Gastroesophageal sphincter (tissue), 4 donors: ENCODE results near the gene UQCC3. TPM values are rescaled to one million over a fixed set of nuclear protein-coding genes. Genes with fewer than 3 reads are reported as not detected.

Source experiments
- ATAC-seq: fragments of 150-250 bp; one replicate; pipeline ENCODE4 v1.9.1; 2016; ENCODE audit warnings: mild to moderate bottlenecking, moderate library complexity
- H3K27ac ChIP-seq, 4 donors: fragments of 200-600 bp; sonication (generic) in 3 of 4; 1 replicate in 3 of 4; 2 replicates in 1 of 4; pipeline ENCODE4 v1.5.1; 2016 to 2019
- H3K27me3 ChIP-seq: fragments of 200-600 bp; sonication (generic); one replicate; pipeline ENCODE4 v1.5.1; 2019
- H3K36me3 ChIP-seq, 2 donors: fragments of 200-600 bp; sonication (generic); one replicate each; pipeline ENCODE4 v1.5.1; 2019; ENCODE audit warnings: control low read depth in 1 of 2
- H3K4me1 ChIP-seq, 3 donors: fragments of 200-600 bp; sonication (generic); 1 replicate in 2 of 3; 2 replicates in 1 of 3; pipeline ENCODE4 v1.5.1; 2016 to 2019; ENCODE audit warnings: control low read depth in 2 of 3
- H3K4me3 ChIP-seq, 2 donors: fragments of 200-600 bp; sonication (generic); one replicate each; pipeline ENCODE4 v1.5.1; 2019; ENCODE audit warnings: mild to moderate bottlenecking in 1 of 2, moderate library complexity in 1 of 2
- H3K9me3 ChIP-seq, 3 donors: fragments of 200-600 bp; sonication (generic); one replicate each; pipeline ENCODE4 v1.5.1; 2017 to 2019; ENCODE audit warnings: control low read depth in 2 of 3
- EP300 ChIP-seq: sonication (generic); formaldehyde crosslinking; IDR thresholded peaks from one replicate; pipeline ENCODE4 v1.6.1; 2017; ENCODE audit warnings: antibody characterized with exemption, mild to moderate bottlenecking
- POLR2A ChIP-seq, 2 donors: fragments of 450-650 bp; IDR thresholded peaks; one replicate each; pipeline ENCODE4 v1.6.1; 2017; ENCODE audit warnings: antibody characterized with exemption in 2 of 2, mild to moderate bottlenecking in 2 of 2, moderate library complexity in 1 of 2
- POLR2AphosphoS5 ChIP-seq: sonication (generic); formaldehyde crosslinking; IDR thresholded peaks from one replicate; pipeline ENCODE4 v1.6.1; 2017; ENCODE audit warnings: antibody characterized with exemption
- WGBS, 2 donors: methylation state at CpG; one replicate each; pipeline ENCODE4 v1.1.5; 2018; ENCODE audit warnings: low coverage in 1 of 2; 5-methylcytosine and 5-hydroxymethylcytosine counted together
- total RNA-seq, 4 donors: library from RNA; depleted of rRNA; stranded (reverse); fragments of >200 nt; gene quantifications; one replicate each; pipeline ENCODE4 v1.1.0, GENCODE V29; 2016
- TF ChIP-seq, protein P1 (sequence below), 4 experiments: fragments of 200-600 bp in 2 of 4; fragments of 450-650 bp in 2 of 4; sonication (generic) in 1 of 4; IDR thresholded peaks; one replicate each; pipeline ENCODE4 v1.5.1; 2017 to 2019; ENCODE audit warnings: antibody characterized with exemption in 4 of 4, mild to moderate bottlenecking in 2 of 4, moderate library complexity in 2 of 4

The UQCC3 gene
- total RNA-seq, 4 donors from 2014 or later, result 7.3 to 10.1 (median 8.4) TPM

DNA sequence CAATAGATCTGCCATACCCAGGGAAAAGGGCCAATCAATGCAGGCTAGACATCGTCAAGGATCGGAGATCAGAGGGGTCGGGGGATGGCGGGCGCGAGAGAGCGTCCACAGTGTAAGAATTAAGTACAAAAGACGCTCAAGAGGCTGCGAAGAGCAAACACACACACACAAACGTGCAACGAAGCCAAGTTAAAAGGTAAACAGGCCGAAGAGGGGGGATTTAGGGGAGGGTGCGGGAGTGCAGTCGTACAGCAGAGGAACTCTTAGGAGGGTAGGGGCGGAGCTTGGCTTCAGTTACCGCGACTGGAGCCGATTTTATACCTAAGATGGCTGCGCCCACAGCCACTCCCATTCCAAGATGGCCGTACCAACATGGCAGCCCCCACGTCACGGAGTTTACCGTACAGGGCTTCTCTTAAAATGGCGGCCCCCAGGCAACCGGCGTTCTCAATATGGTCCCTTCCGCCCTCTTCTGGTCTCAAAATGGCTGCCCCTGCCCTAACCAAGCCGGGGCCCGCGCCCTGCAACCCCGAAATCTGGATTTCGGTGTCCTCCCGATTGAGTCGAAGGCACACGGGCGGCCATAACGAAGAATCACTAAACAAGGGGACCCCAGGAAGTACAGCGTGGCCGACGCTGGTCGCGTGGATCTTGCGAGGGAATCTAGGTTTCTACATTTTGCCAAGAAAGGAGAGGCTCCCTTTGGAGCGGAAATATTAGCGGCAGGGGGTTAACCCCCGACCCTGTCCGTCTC lies 38.0 kb downstream of the UQCC3 start:
- Histone ChIP-seq H3K36me3 (peaks cover 0 to 43% of the 10 kb centered on the region in 2 donors), H3K27me3 (no peaks in the 10 kb centered on the region), H3K27ac (peak overlapping the region; percentile 85 to 95 (median 94)), H3K9me3 (no peaks in the 10 kb centered on the region), H3K4me3 (peak overlapping the region; percentile 44 to 68), H3K4me1 (peaks cover 0 to 61% (median 29%) of the 10 kb centered on the region in 3 donors)
- 0% methylated on average over 21 to 24 of the region's 47 CpGs for WGBS, 2 donors
- TF ChIP-seq, protein P1, sequence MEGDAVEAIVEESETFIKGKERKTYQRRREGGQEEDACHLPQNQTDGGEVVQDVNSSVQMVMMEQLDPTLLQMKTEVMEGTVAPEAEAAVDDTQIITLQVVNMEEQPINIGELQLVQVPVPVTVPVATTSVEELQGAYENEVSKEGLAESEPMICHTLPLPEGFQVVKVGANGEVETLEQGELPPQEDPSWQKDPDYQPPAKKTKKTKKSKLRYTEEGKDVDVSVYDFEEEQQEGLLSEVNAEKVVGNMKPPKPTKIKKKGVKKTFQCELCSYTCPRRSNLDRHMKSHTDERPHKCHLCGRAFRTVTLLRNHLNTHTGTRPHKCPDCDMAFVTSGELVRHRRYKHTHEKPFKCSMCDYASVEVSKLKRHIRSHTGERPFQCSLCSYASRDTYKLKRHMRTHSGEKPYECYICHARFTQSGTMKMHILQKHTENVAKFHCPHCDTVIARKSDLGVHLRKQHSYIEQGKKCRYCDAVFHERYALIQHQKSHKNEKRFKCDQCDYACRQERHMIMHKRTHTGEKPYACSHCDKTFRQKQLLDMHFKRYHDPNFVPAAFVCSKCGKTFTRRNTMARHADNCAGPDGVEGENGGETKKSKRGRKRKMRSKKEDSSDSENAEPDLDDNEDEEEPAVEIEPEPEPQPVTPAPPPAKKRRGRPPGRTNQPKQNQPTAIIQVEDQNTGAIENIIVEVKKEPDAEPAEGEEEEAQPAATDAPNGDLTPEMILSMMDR (IDR thresholded peaks at IDR 0.05), result peak in 1 of 4 experiments; percentile 34
- no peak for TF ChIP-seq EP300
- peak; percentile 67 for TF ChIP-seq POLR2AphosphoS5
- TF ChIP-seq POLR2A (IDR thresholded peaks at IDR 0.05), result peak; percentile 30 to 48
- ATAC-seq, result peak; percentile 93

DNA sequence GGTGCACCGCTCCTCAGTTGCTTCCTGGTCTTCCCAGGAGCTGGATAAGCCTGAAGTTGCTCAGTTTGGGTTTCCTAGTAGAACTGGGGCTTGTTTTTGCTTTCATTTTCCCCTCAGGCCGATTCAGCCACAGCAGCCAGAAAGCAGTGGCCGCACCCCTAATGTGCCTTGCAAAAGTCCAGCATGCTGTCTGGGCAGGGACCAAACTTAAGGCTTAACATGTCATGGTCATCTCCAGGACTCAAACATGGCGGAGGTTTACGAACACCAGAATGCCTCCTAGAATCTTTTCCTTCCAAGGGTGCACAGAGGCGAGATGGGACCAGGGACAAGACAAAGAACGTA lies 38.5 kb downstream of the UQCC3 start:
- no peak for TF ChIP-seq POLR2A (IDR thresholded peaks at IDR 0.05)
- TF ChIP-seq EP300, result no peak
- H3K4me3 ChIP-seq, result peak overlapping the region; percentile 44 to 68
- H3K27ac ChIP-seq, result peak overlapping the region; percentile 85 to 95 (median 94)
- H3K27me3 ChIP-seq, result no peaks in the 10 kb centered on the region
- H3K9me3 ChIP-seq, result no peaks in the 10 kb centered on the region
- WGBS, 2 donors, result 0% methylated on average over 1 of the region's 7 CpGs; no CpG with 5 or more reads in 1 of the 2 donors
- peaks cover 0 to 49% of the 10 kb centered on the region in 2 donors for H3K36me3 ChIP-seq
- peaks cover 0 to 60% (median 29%) of the 10 kb centered on the region in 3 donors for H3K4me1 ChIP-seq
- no peak for ATAC-seq

DNA sequence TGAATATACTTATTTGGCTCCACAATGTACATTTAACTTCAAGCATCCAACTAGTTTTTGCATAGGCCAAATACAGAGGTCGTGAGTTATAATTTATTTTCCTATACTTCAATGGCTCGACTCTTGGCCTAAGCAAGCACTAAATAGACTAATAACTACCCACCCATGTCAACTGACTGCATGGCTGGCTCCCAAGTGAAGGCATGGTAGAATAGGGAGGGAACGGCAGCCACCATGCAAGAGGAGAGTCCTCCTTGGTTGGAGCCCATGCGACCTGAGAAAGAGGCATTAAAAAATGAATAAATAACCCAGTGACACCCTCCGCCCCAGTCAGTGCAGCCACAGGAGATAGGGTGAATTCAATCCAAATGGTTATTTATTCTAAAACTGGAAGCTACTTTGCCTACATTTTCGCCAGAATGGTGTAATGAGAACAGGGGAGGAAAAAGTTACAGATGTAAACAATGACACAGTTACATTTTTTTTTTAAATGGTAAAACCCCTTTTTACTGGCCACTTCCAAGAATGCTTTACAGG lies 40.9 kb downstream of the UQCC3 start:
- Histone ChIP-seq H3K4me1 (peaks cover 0 to 40% (median 16%) of the 10 kb centered on the region in 3 donors), H3K36me3 (peaks cover 4 to 72% of the 10 kb centered on the region in 2 donors), H3K27me3 (no peaks in the 10 kb centered on the region), H3K9me3 (no peaks in the 10 kb centered on the region), H3K4me3 (no peak overlapping the region), H3K27ac (peak overlapping the region in 1 of 4 donors; percentile 47)
- TF ChIP-seq EP300 (no peak), POLR2AphosphoS5 (no peak), POLR2A (IDR thresholded peaks at IDR 0.05) (no peak)
- TF ChIP-seq, protein P1 (IDR thresholded peaks at IDR 0.05), result no peak
- WGBS, 2 donors, result 54 to 76% methylated on average over 4 to 6 of the region's 6 CpGs
- ATAC-seq, result no peak

DNA sequence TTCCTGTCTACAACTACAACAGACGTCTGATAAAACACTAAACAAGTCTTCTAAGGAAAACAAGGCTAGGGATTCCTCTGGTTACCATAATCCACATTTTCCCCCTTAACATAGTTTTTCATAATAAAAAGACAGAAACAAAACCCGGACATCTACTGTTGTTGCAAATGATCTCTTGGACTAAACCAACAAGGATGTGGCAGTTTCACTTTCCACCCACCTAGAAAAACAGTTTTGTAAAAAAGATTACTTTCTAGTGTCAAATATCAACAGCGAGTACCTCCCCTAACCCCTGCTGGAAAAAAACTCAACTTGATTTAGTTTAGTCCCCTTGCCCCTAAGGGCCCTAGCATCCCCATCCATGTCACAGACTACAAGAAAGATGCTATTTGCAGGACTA lies 41.4 kb downstream of the UQCC3 start:
- no peak for ATAC-seq
- Histone ChIP-seq H3K4me3 (no peak overlapping the region), H3K9me3 (no peaks in the 10 kb centered on the region), H3K4me1 (peaks cover 0 to 40% (median 16%) of the 10 kb centered on the region in 3 donors), H3K36me3 (peaks cover 6 to 78% of the 10 kb centered on the region in 2 donors), H3K27me3 (no peaks in the 10 kb centered on the region), H3K27ac (peak overlapping the region in 1 of 4 donors; percentile 47)
- WGBS, 2 donors, result 54 to 61% methylated on average over 3 of the region's 3 CpGs
- no peak for TF ChIP-seq POLR2A (IDR thresholded peaks at IDR 0.05)
- no peak for TF ChIP-seq POLR2AphosphoS5
- no peak for TF ChIP-seq EP300
- TF ChIP-seq, protein P1 (IDR thresholded peaks at IDR 0.05), result no peak

DNA sequence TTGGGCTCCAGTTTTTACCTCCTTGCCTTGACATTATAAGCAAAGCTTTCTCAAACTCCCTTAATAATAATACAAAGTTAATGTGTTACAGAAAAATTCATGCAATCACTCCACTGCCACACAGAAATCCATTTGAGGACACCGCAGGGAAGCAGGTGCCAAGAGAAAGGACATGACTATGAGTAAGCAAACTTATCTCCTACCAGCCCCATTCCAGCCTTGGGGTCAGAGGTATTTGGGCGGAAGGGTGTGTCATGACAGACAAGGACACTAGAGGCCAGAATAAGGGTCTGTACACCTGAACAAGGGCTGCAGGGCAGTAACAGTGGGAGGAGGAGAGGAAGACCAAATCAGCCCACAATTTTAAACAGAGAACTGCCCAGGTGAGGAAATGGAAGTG lies 41.9 kb downstream of the UQCC3 start:
- Histone ChIP-seq H3K4me1 (peaks cover 0 to 40% (median 15%) of the 10 kb centered on the region in 3 donors), H3K36me3 (peaks cover 10 to 82% of the 10 kb centered on the region in 2 donors), H3K9me3 (no peaks in the 10 kb centered on the region), H3K4me3 (no peak overlapping the region), H3K27me3 (no peaks in the 10 kb centered on the region), H3K27ac (peak overlapping the region in 1 of 4 donors; percentile 47)
- WGBS, 2 donors, result 57 to 67% methylated on average over 1 to 2 of the region's 2 CpGs
- no peak for ATAC-seq
- TF ChIP-seq EP300 (no peak), POLR2AphosphoS5 (no peak), POLR2A (IDR thresholded peaks at IDR 0.05) (no peak)
- TF ChIP-seq, protein P1 (IDR thresholded peaks at IDR 0.05), result no peak
